AG09309 (cell line): ENCODE data around the gene OCA2.

Experiments
- DNase-seq: peaks from one replicate; pipeline ENCODE4 v3.0.0-alpha.2; 2010; ENCODE audit warnings: low read depth
- H3K4me3 ChIP-seq: 2 replicates; pipeline ENCODE4 v1.5.1; 2011; ENCODE audit warnings: mild to moderate bottlenecking, low read depth, low read length, moderate library complexity; ENCODE audit not compliant: control insufficient read depth
- CTCF ChIP-seq: IDR thresholded peaks from 2 replicates; pipeline ENCODE4 v1.5.1; 2011; ENCODE audit warnings: mild to moderate bottlenecking, low read depth, low read length, inconsistent platforms; ENCODE audit not compliant: insufficient read depth, control insufficient read depth; ENCODE audit errors: missing control alignments

Gene OCA2

GRCh38 chr15:27804569-27805260 lies 294.4 kb downstream of the OCA2 start:
- no peak for DNase-seq
- no peak overlapping the region for H3K4me3 ChIP-seq
- no peak for TF ChIP-seq CTCF

GRCh38 chr15:27798807-27799206 lies 300.3 kb downstream of the OCA2 start:
- DNase-seq: no peak
- no peak for TF ChIP-seq CTCF
- no peak overlapping the region for H3K4me3 ChIP-seq

GRCh38 chr15:27797765-27798164 lies 301.4 kb downstream of the OCA2 start:
- no peak for TF ChIP-seq CTCF
- H3K4me3 ChIP-seq: no peak overlapping the region
- DNase-seq: no peak

- H3K4me3 ChIP-seq: no peak overlapping the region
- DNase-seq: no peak
- no peak for TF ChIP-seq CTCF
Measured at GRCh38 chr15:27796405-27797320, 302.5 kb downstream of the OCA2 start.

- H3K4me3 ChIP-seq: no peak overlapping the region
- no peak for DNase-seq
- TF ChIP-seq CTCF: no peak
Measured at GRCh38 chr15:27792756-27793264, 306.3 kb downstream of the OCA2 start.

- no peak overlapping the region for H3K4me3 ChIP-seq
- no peak for TF ChIP-seq CTCF
- no peak for DNase-seq
Measured at GRCh38 chr15:27790270-27790669, 308.8 kb downstream of the OCA2 start.
